H1 (cell line): ENCODE measurements around the gene LDB1. TPM values are rescaled to one million over a fixed set of nuclear protein-coding genes. Genes with fewer than 3 reads are reported as not detected.

Experiments used
- CTCF ChIA-PET: fragments of 300-600 bp; sonication (Branson Sonifier 250); formaldehyde crosslinking; loops from one replicate; lab custom pipeline; 2021; ENCODE audit not compliant: partially characterized antibody; lab: Charles Lee
- POLR2A ChIA-PET: fragments of 300-600 bp; sonication (Branson Sonifier 250); formaldehyde crosslinking; loops from one replicate; lab custom pipeline; 2021; ENCODE audit warnings: inconsistent platforms; ENCODE audit not compliant: partially characterized antibody; lab: Charles Lee
- DNase-seq, 2 experiments: peaks; one replicate each; pipeline versions ENCODE4 v3.0.0 to v3.0.0-alpha.2; 2010 to 2022; ENCODE audit warnings: low spot score in 2 of 2, low read depth in 1 of 2, mixed read lengths in 1 of 2
- FAIRE-seq: peaks from 2 replicates; lab custom pipeline; 2011; peaks lifted over from hg19 to GRCh38; lab: Jason Lieb, UNC
- H2AFZ ChIP-seq: 2 replicates; pipeline ENCODE4 v1.8.1; 2012; ENCODE audit warnings: low read length, inconsistent platforms
- H2AK5ac ChIP-seq: 2 replicates; pipeline ENCODE4 v1.6.1; 2013; ENCODE audit warnings: low read depth, low read length
- H2BK120ac ChIP-seq: replicated peaks from 2 replicates; pipeline ENCODE3; 2013; ENCODE audit warnings: low read depth, low read length, inconsistent platforms
- H2BK12ac ChIP-seq: 2 replicates; pipeline ENCODE4 v1.6.1; 2013; ENCODE audit warnings: low read depth, low read length
- H2BK15ac ChIP-seq: 2 replicates; pipeline ENCODE4 v1.6.1; 2013; ENCODE audit warnings: low read length
- H2BK20ac ChIP-seq: 2 replicates; pipeline ENCODE4 v1.6.1; 2013; ENCODE audit warnings: low read length
- H2BK5ac ChIP-seq: 2 replicates; pipeline ENCODE4 v1.6.1; 2013; ENCODE audit warnings: low read depth, low read length
- H3K14ac ChIP-seq: 2 replicates; pipeline ENCODE4 v1.6.1; 2013; ENCODE audit warnings: inconsistent platforms; ENCODE audit not compliant: insufficient read length
- H3K18ac ChIP-seq: 2 replicates; pipeline ENCODE4 v1.6.1; 2013; ENCODE audit warnings: low read length; ENCODE audit errors: extremely low read depth
- H3K23ac ChIP-seq: 2 replicates; pipeline ENCODE4 v1.6.1; 2013; ENCODE audit warnings: inconsistent platforms; ENCODE audit not compliant: insufficient read length
- H3K23me2 ChIP-seq: 2 replicates; pipeline ENCODE4 v1.6.1; 2013; ENCODE audit warnings: low read depth, low read length
- H3K27ac ChIP-seq: 2 replicates; pipeline ENCODE4 v1.6.1; 2011; ENCODE audit warnings: low read depth, low read length, inconsistent platforms
- H3K27me3 ChIP-seq, 4 experiments: replicated peaks in 1 of 4; 1 replicate in 1 of 4; 2 replicates in 3 of 4; pipeline versions ENCODE4 v1.6.1 to v1.8.1; 2011 to 2013; ENCODE audit warnings: low read length in 3 of 4, mild to moderate bottlenecking in 3 of 4, inconsistent platforms in 2 of 4, mixed read lengths in 2 of 4, moderate library complexity in 1 of 4; ENCODE audit not compliant: control insufficient read depth in 3 of 4, insufficient read depth in 3 of 4; ENCODE audit errors: extremely low read depth in 1 of 4
- H3K36me3 ChIP-seq, 4 experiments: 2 replicates each; pipeline versions ENCODE4 v1.6.1 to v1.8.1; 2011 to 2013; ENCODE audit warnings: mild to moderate bottlenecking in 4 of 4, low read length in 3 of 4, moderate library complexity in 2 of 4, control low read depth in 1 of 4, inconsistent platforms in 1 of 4; ENCODE audit not compliant: insufficient read depth in 4 of 4, control insufficient read depth in 2 of 4
- H3K4ac ChIP-seq: replicated peaks from 2 replicates; pipeline ENCODE3; 2013; ENCODE audit warnings: low read length, low read depth, mixed read lengths, inconsistent platforms; ENCODE audit not compliant: insufficient read length
- H3K4me1 ChIP-seq, 4 experiments: replicated peaks in 1 of 4; 1 replicate in 1 of 4; 2 replicates in 3 of 4; pipeline versions ENCODE4 v1.6.1 to v1.8.1; 2011 to 2013; ENCODE audit warnings: low read length in 3 of 4, inconsistent platforms in 2 of 4, mixed read lengths in 1 of 4; ENCODE audit not compliant: insufficient read depth in 4 of 4, control insufficient read depth in 3 of 4
- H3K4me2 ChIP-seq, 2 experiments: 2 replicates each; pipeline versions ENCODE4 v1.6.1 to v1.8.1; 2011 to 2013; ENCODE audit warnings: low read depth in 2 of 2, low read length in 2 of 2, control low read depth in 1 of 2, inconsistent platforms in 1 of 2, mild to moderate bottlenecking in 1 of 2; ENCODE audit not compliant: insufficient read depth in 1 of 2
- H3K4me3 ChIP-seq, 4 experiments: fragments of 200-600, 300-600 bp in 1 of 4; sonication (generic), shearing (Covaris generic), sonication (Bioruptor Twin) in 1 of 4; 2 replicates each; pipeline versions ENCODE4 v1.5.1 to v1.8.1; 2011 to 2016; ENCODE audit warnings: low read length in 4 of 4, low read depth in 3 of 4, control low read depth in 2 of 4, inconsistent platforms in 2 of 4, mild to moderate bottlenecking in 2 of 4, mixed read lengths in 1 of 4, moderate library complexity in 1 of 4; ENCODE audit not compliant: insufficient read depth in 2 of 4; ENCODE audit errors: extremely low read depth in 1 of 4
- H3K56ac ChIP-seq: replicated peaks from 2 replicates; pipeline ENCODE3; 2013; ENCODE audit warnings: low read depth, mild to moderate bottlenecking, mixed read lengths, low read length, inconsistent platforms; ENCODE audit not compliant: insufficient read length
- H3K79me1 ChIP-seq: 2 replicates; pipeline ENCODE4 v1.6.1; 2013; ENCODE audit warnings: low read depth, low read length, control low read depth
- H3K79me2 ChIP-seq, 2 experiments: 2 replicates each; pipeline versions ENCODE4 v1.6.1 to v1.8.1; 2012 to 2013; ENCODE audit warnings: low read length in 2 of 2, mild to moderate bottlenecking in 2 of 2, inconsistent platforms in 1 of 2; ENCODE audit not compliant: insufficient read depth in 2 of 2, control insufficient read depth in 1 of 2
- H3K9ac ChIP-seq, 4 experiments: replicated peaks in 1 of 4; 1 replicate in 1 of 4; 2 replicates in 3 of 4; pipeline versions ENCODE4 v1.6.1 to v1.8.1; 2011 to 2013; ENCODE audit warnings: low read depth in 3 of 4, low read length in 3 of 4, control low read depth in 2 of 4, mild to moderate bottlenecking in 2 of 4, moderate library complexity in 2 of 4, inconsistent platforms in 1 of 4; ENCODE audit errors: extremely low read depth in 1 of 4
- H3K9me3 ChIP-seq, 2 experiments: 2 replicates each; pipeline versions ENCODE4 v1.6.1 to v1.8.1; 2012 to 2013; ENCODE audit warnings: mild to moderate bottlenecking in 2 of 2, moderate library complexity in 2 of 2, control low read depth in 1 of 2, inconsistent platforms in 1 of 2, low read depth in 1 of 2, low read length in 1 of 2, mixed read lengths in 1 of 2; ENCODE audit not compliant: insufficient read depth in 2 of 2
- H4K20me1 ChIP-seq, 2 experiments: replicated peaks in 1 of 2; 2 replicates each; pipeline versions ENCODE3 to v1.8.1; 2011 to 2013; ENCODE audit warnings: inconsistent platforms in 2 of 2, low read length in 2 of 2, mild to moderate bottlenecking in 1 of 2; ENCODE audit not compliant: insufficient read depth in 2 of 2, control insufficient read depth in 1 of 2
- H4K5ac ChIP-seq: 2 replicates; pipeline ENCODE4 v1.6.1; 2013; ENCODE audit warnings: low read length, low read depth, mixed read lengths, inconsistent platforms; ENCODE audit not compliant: insufficient read length
- H4K8ac ChIP-seq: 2 replicates; pipeline ENCODE4 v1.8.0; 2013; ENCODE audit warnings: mild to moderate bottlenecking, moderate library complexity, low read length, inconsistent platforms; ENCODE audit not compliant: insufficient read depth; ENCODE audit errors: extremely low read depth
- H4K91ac ChIP-seq: replicated peaks from 2 replicates; pipeline ENCODE3; 2013; ENCODE audit warnings: low read length, mixed read lengths, inconsistent platforms; ENCODE audit not compliant: insufficient read length
- ASH2L ChIP-seq: fragments of 200-600, 300-600 bp; sonication (generic); IDR thresholded peaks from one replicate; pipeline ENCODE4 v1.7.1; 2017; ENCODE audit warnings: low read length
- CBX5 ChIP-seq: fragments of 300-800, 300-1000 bp; sonication (generic); IDR thresholded peaks from 2 replicates; pipeline ENCODE4 v1.7.1; 2016; ENCODE audit warnings: antibody characterized with exemption, low read length, low read depth
- POU5F1 ChIP-seq: IDR thresholded peaks from 2 replicates; pipeline ENCODE4 v1.6.1; 2011; ENCODE audit warnings: low read depth, mild to moderate bottlenecking, low read length, moderate library complexity
- TEAD4 ChIP-seq: IDR thresholded peaks from 2 replicates; pipeline ENCODE4 v1.6.1; 2012; ENCODE audit warnings: low read depth, low read length, inconsistent platforms, mixed read lengths
- WGBS, 2 experiments: shearing (Covaris generic) in 1 of 2; methylation state at CpG; one replicate each; pipeline versions ENCODE4 v1.1.6 to v1.1.7; 2013 to 2015; ENCODE audit warnings: low lambda C conversion rate in 2 of 2, mixed read lengths in 2 of 2, inconsistent platforms in 1 of 2, low coverage in 1 of 2, missing lambda C conversion rate in 1 of 2; ENCODE audit not compliant: insufficient replicate concordance in 2 of 2, insufficient coverage in 1 of 2, insufficient read length in 1 of 2; ENCODE audit errors: extremely low coverage in 1 of 2, missing lambda C conversion rate in 1 of 2; 5-methylcytosine and 5-hydroxymethylcytosine counted together
- polyA plus RNA-seq, 7 experiments: library from polyadenylated mRNA; depleted of rRNA in 3 of 7; stranded (reverse) in 5 of 7; unstranded in 2 of 7; fragments of >200 nt in 5 of 7; fragments of 200-250 nt in 2 of 7; gene quantifications; 1 replicate in 5 of 7; 2 replicates in 1 of 7; 4 replicates in 1 of 7; pipeline versions ENCODE4 v1.2.1 to v1.2.3, GENCODE V29; 2011 to 2013; ENCODE audit warnings: missing spikeins in 2 of 7, mixed read lengths in 2 of 7
- total RNA-seq: library from RNA; stranded (reverse); fragmentation: NEBNext Ultra II Directional; extraction: Animal tissue kit (Norgen Biotek cat#: 25700); gene quantifications from 2 replicates; pipeline ENCODE4 v1.2.1, GENCODE V29; 2021
- TF ChIP-seq, protein P1 (sequence below): IDR thresholded peaks from 2 replicates; pipeline ENCODE4 v1.6.1; 2012; ENCODE audit warnings: inconsistent platforms

The LDB1 gene
- total and polyA plus RNA-seq, 2 of the 8 experiments (the other 6 are each of a cell fraction or from before 2014, with no cell fraction given): 88.4 to 138 TPM

- H3K36me3 ChIP-seq: peaks cover 54 to 67% (median 63%) of the 10 kb centered on the region in 4 experiments
- no peak overlapping the region for H2AFZ ChIP-seq
- no peaks in the 10 kb centered on the region for H3K27me3 ChIP-seq
- POLR2A ChIA-PET: interaction anchor here (0.8 to 17.3 kb wide), 6 partner anchors 12 to 91 kb away, joined by 3 to 408 read pairs (median 4); partner anchors contain the start of gene NOLC1
- no peak overlapping the region for H2BK120ac ChIP-seq
- no peak for FAIRE-seq
- H3K4me2 ChIP-seq: no peak overlapping the region
- 0 out of 2 replicates have a peak, but pooled peaks cover 2% of the 10 kb centered on the region for H3K23me2 ChIP-seq
- CTCF ChIA-PET: interaction anchor here (0.7 to 5.2 kb wide), 5 partner anchors 12 to 241 kb away, joined by 3 to 28 read pairs (median 3); no protein-coding TSS in a partner anchor
- H3K4me3 ChIP-seq: no peak overlapping the region
- H4K5ac ChIP-seq: no peak overlapping the region
- H2BK15ac ChIP-seq: no peak overlapping the region
- H4K20me1 ChIP-seq: peaks cover 12 to 14% of the 10 kb centered on the region in 2 experiments
- H2AK5ac ChIP-seq: no peak overlapping the region
- H4K91ac ChIP-seq: no peak overlapping the region
- no peak overlapping the region for H3K27ac ChIP-seq
- no peak overlapping the region for H3K23ac ChIP-seq
- H3K9me3 ChIP-seq: no peaks in the 10 kb centered on the region
- H4K8ac ChIP-seq: no peak overlapping the region
- WGBS, 2 experiments: 96% methylated on average over 3 of the region's 3 CpGs; no CpG with 5 or more reads in 1 of the 2 experiments
- H3K14ac ChIP-seq: no peak overlapping the region
- H3K56ac ChIP-seq: no peak overlapping the region
- no peak overlapping the region for H3K18ac ChIP-seq
- H2BK20ac ChIP-seq: peak overlapping the region; percentile 67; the same call in 1 of the 2 replicates
- H3K4me1 ChIP-seq: peaks cover 0 to 2% (median under 1%) of the 10 kb centered on the region in 4 experiments; a peak in 1 of 7 replicates
- no peak overlapping the region for H3K9ac ChIP-seq
- H3K79me1 ChIP-seq: peaks cover 13% of the 10 kb centered on the region
- H3K79me2 ChIP-seq: peaks cover 31 to 52% of the 10 kb centered on the region in 2 experiments
- no peak overlapping the region for H2BK5ac ChIP-seq
- no peak overlapping the region for H2BK12ac ChIP-seq
- DNase-seq: no peak
- H3K4ac ChIP-seq: no peak overlapping the region
- TF ChIP-seq TEAD4 (no peak), ASH2L (no peak), CBX5 (no peak), POU5F1 (no peak)
- TF ChIP-seq, protein P1, sequence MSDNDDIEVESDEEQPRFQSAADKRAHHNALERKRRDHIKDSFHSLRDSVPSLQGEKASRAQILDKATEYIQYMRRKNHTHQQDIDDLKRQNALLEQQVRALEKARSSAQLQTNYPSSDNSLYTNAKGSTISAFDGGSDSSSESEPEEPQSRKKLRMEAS: no peak
Measured at GRCh38 chr10:102157224-102157623, 37.1 kb upstream of the LDB1 start.
